GM18517 (cell line): ENCODE measurements around the gene MAP7D2.
A peak's percentile ranks its signal among the peaks of the same experiment; 100 is the strongest.
"Not testable (repeated sequence)": the region's sequence is repeated elsewhere in the genome, so short reads cannot be mapped to it uniquely, and the experiment has no call there.

Experiments used
- ATAC-seq: cut with Tn5 transposase; IDR thresholded peaks from one replicate; pipeline ENCODE4 v1.9.1; 2021; ENCODE audit warnings: mild to moderate bottlenecking, moderate library complexity; ENCODE audit not compliant: unreplicated experiment

Gene MAP7D2

DNA sequence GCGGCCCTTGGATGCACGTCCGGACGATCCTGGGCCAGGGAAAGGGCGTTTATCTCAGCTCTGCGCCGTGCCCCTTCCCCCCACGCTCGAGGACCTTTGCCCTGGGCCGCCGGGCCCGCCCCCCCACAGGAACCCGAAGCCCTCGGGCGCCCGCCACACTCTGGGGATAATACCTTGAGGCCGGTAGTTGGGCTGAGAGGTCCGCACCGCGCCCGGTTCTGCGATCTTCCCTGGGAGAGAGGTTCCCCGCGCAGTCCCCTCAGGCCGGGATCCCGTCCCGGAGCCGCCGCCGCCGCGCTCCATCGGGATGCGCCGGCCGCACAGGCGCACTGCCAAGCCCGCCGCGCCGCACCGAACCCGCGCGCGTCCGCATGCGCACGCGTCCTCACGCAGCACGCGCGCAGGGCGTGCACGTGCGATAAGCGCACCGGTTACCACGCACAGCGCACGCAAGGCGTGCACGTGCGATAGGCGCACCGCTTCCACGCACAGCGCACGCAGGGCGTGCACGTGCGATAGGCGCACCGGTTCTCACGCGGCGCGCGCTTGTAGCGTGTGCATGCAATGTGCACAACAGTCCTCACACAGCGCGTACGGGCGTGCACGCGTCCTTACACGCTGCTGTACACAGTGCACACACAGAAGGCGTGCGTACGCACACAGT lies at the start of gene MAP7D2:
Gene MAP7D2, minus strand, starts transcription at position 331 of the 664 bp plus-strand sequence. Its CDS starts 28 bp downstream, at position 303.
- no peak for ATAC-seq

DNA sequence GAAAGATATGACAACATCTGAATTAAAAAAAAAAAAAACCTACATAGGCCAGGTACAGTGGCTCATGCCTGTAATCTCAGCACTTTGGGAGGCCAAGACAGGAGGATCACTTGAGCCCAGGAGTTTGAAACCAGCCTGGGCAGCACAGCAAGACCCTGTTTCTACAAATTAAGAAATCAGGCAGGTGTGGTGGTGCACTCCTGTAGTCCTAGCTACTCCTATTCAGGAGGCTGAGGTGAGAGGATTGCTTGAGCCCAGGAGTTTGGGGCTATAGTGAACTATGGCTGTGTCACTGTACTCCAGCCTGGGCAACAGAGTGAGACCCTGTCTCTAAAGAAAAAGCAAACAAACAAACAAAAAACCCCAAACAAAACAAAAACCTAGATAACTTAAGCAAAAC lies 45.8 kb upstream of the MAP7D2 start:
- not testable (repeated sequence) for ATAC-seq

DNA sequence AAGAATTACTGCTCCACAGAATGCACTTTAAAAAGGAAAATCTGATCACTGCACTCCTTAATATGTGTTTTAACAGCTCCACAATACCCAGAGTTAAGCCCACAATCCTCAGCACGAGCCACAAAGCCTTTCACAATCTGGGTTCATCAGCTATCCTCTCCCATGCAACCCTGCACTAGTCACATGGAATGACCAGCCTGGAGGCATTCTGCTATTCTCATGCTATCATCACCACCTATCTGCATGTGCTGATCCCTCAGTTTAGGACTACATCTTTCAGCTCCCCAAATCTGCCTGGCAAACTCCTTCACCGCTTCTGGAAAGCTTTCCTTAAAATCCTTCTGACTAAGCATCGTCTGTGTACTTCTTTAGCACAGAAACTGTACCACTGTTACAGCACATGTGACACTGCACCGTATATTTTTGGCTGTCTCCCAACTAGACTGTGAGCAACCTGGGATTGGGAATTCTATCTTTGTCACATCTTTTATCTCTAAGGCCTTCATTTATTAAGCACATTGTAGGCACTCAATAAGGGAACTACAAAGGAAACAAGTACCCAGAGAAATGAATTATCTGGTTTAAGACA lies 43.2 kb upstream of the MAP7D2 start:
- no peak for ATAC-seq

- ATAC-seq = no peak
Measured at GRCh38 chrX:20151689-20152088, 35.0 kb upstream of the MAP7D2 start.

- no peak for ATAC-seq
Measured at GRCh38 chrX:20149326-20149725, 32.6 kb upstream of the MAP7D2 start.

DNA sequence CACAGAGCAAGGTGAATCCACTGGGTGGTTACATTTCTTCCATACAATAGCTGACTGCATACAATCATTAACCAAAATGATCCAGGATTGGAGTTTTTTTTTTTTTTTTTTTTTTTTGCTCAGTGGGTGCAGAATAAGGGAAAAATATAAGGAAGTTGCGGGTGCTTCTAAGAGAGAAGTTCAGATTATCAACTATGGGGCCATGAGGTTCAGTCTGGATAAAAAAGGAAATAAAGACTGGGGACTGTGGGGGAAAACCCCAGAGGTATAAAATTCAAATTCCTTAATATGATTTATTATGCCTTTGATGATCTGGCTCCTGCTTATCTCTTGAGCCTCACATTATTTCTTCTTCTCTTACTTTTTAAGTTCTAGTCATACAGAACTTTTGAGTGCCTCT lies 30.9 kb upstream of the MAP7D2 start:
- no peak for ATAC-seq

DNA sequence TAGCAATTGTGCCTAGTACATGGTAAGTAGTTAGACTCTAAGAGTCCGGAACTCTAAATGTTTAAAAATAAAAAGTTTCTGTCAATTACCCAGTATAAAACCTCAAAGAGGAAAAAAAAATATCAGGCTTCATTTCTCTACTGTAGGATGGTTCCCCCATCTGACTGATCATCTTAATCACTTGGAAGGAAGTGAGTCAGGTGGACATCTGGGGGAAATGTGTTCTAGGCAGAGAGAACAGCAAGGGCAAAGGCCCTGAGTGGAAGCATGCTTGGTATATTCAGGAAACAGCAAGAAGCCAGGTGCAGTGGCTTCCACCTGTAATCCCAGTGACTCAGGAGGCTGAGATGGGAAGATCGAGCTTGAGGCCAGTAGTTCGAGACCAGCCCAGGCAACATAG lies 27.8 kb upstream of the MAP7D2 start:
- ATAC-seq = no peak

- no peak for ATAC-seq
Measured at GRCh38 chrX:20143561-20143960, 26.9 kb upstream of the MAP7D2 start.

DNA sequence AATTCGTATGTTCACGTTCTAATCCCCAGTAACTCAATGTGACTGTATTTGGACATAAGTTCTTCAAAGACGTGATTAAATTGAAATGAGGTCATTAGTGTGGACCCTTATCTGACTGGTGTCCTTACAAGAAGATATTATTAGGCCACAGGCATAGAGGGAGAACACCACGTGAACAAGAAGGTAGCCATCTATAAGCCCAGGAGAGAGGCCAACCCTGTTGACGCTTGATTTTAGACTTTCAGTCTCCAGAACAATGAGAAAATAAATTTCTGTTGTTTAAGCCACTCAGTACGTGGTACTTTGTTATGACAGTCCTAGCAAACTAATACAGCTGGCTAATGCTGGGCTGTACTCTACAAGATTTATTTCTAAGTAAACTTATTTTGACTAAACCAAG lies 26.4 kb upstream of the MAP7D2 start:
- no peak for ATAC-seq

- ATAC-seq = peak; percentile 99
Measured at GRCh38 chrX:20141281-20142220, 24.8 kb upstream of the MAP7D2 start, which contains the start of gene EIF1AX. Gene EIF1AX (minus strand): TSS chrX:20141838. CDS start chrX:20141640, 198 bp downstream.

GRCh38 chrX:20140420-20140819 lies 23.7 kb upstream of the MAP7D2 start:
- no peak for ATAC-seq

GRCh38 chrX:20139966-20140365 lies 23.3 kb upstream of the MAP7D2 start:
- no peak for ATAC-seq

DNA sequence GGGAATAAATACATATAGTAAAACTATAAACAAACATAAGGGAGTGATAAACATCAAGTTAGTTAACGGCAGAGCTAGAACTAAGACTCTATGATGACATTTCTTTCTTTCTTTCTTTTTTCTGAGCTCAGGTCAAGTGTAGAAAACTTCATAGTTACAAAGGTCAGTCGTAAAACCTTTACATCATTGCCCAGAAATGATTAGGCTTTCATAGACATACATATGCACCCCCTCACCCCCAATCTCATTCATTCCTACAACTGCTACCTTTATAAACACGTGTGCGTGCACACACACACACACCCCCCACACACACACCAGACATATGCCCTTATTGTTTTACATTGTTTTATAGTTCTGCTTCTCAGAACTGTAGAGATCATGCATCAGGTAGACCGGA lies 19.2 kb upstream of the MAP7D2 start:
- ATAC-seq = no peak

DNA sequence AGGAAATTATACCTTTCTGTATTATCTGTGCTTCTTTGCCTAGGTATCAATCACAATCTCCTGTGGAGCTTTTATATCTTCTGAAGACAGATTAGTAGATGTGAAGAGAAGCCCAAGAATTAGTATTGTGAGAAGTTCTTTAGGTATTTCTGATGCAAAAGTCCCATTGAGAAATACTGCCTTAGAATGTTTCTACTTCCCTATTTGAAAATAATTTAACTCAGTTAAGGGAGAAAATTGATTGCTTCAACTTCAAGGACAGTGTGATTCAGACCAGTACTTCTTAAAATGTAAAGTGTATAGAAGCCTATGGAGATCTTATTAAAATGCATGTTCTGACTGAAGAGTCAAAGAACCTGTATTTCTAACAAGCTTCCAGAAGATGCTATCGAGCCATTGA lies 16.0 kb upstream of the MAP7D2 start:
- no peak for ATAC-seq

DNA sequence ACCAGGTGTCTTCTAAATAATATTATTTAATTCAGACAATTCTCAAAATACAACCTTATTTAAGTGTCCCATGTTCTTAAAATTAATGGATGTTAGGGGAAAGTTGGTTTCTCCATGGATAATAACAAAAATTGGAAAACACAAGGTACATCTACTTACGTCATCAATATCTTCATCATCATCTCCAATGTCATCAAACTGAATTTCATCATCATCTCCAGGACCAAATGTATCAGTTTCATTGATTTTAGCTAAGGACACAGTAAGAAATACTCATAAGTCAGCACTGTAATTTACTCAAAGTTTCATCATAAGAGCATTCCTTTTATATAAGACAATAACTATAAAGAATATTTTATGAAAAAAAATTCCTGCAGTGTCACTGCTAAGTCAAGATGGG lies 13.7 kb upstream of the MAP7D2 start:
- no peak for ATAC-seq

DNA sequence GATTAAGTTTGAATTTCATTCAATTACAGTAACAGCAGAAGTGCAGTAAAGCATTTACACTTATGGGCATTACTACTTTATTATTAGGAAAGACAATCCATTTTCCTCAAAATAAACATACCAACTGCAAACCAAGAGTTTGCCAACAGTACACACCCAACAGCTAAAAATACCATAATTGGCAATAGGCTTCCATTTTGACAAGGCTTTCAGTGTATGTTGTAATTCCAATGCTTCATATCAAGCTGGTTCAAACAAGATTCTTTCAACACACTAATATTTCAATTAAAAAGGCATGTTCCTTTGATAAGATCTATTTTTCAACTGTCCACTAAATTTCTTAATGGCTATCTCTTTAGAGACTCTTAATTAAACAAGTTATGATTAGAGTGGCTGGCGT lies 12.8 kb upstream of the MAP7D2 start:
- ATAC-seq = no peak

DNA sequence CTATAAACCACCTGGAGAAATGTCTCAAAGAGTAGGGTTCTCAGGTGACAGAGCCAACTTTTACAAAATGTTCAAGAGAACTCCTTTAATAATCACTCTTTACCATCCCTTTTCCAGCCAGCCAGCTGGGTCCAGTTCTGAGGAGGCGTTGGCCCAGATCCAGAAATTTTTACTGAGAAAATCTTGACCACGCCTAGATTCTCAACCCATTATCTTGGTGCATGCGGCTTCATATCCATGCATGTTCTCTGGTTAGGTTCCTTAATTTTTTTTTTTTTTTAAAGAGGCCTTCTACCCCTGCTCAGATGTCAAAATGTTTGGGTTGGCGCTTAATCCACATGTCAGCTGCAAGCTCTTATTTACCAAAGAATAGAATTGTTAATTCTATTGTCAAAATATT lies 12.0 kb upstream of the MAP7D2 start:
- no peak for ATAC-seq

DNA sequence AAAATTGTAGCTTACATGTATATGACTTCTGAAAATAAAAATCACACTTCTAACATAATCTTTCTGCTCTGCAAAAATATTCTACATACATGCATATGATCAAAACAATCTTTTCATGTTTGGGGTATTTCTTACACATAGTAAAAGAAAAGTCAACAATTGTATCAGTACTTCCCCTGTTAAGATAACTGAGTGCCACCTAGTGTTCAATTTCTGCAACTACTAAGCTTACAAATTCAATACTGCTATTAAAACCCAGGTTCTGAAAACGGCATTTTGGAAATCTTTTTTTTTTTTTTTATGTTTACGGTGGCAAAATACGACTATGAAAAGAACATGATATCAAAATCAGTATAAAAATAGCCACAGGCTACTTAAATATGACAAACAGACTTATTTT lies 10.7 kb upstream of the MAP7D2 start:
- ATAC-seq = peak; percentile 58

- ATAC-seq = not testable (repeated sequence)
Measured at GRCh38 chrX:20126833-20127232, 10.1 kb upstream of the MAP7D2 start.

DNA sequence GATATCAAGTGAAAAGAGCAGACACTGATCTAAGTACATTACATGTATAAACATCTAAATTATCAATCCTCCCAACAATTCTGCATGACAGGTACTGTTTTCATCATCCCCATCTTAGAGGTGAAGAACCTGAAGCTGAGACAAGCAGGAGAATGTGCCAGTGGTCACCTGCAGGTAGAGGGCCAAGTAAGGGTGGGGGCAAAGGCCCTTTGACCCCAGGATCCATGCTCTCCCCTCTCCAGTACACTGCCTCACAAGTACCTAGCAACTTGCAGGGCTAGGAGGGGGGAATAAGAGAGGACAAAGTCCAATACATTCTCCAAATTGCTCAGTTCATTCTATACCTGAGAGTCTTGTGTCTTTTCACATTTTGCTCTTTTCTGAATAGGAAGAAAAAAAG lies 8.3 kb upstream of the MAP7D2 start:
- no peak for ATAC-seq

GRCh38 chrX:20118065-20118824 lies 1.5 kb upstream of the MAP7D2 start:
- no peak for ATAC-seq
